Sciatic nerve (tissue), 2 donors: ENCODE measurements around the gene GBP2. TPM values are rescaled to one million over a fixed set of nuclear protein-coding genes. Genes with fewer than 3 reads are reported as not detected.
"Not testable (repeated sequence)": the region's sequence is repeated elsewhere in the genome, so short reads cannot be mapped to it uniquely, and the experiment has no call there.

Source experiments
- ATAC-seq: fragments of 200-7000 bp; cut with Tn5 transposase; one replicate; pipeline ENCODE4 v1.9.1; 2020; ENCODE audit warnings: mild to moderate bottlenecking, moderate library complexity
- DNase-seq: peaks from one replicate; pipeline ENCODE4 v3.0.0-alpha.2; 2020; ENCODE audit warnings: low spot score
- intact Hi-C: fragments of 100-400 bp; cut with DNase I; formaldehyde crosslinking; loops from one replicate; pipeline ENCODE4 v1.14.2; 2022
- total RNA-seq: library from RNA; stranded (reverse); fragmentation: NEBNext Ultra II Directional; extraction: Animal tissue kit (Norgen Biotek cat#: 25700); gene quantifications from one replicate; pipeline ENCODE4 v1.2.1, GENCODE V29; 2021
- donor health status: DM: no; HTN: no; CAD: no.
- donor health status: DM: no; HTN: no; CAD: no.

Gene GBP2
- total RNA-seq, 1 donor from 2014 or later = 80.0 TPM

- intact Hi-C loops, ATAC-seq: not testable (repeated sequence)
These were observed 45.8 kb downstream of the GBP2 start for GRCh38 chr1:89080068-89080467.

GRCh38 chr1:89072466-89073065, 53.3 kb downstream of the GBP2 start:
- intact Hi-C loops, ATAC-seq, DNase-seq: not testable (repeated sequence)

More at GRCh38 chr1:89080068-89080467, 45.8 kb downstream of the GBP2 start:
- not testable (repeated sequence) for DNase-seq

GRCh38 chr1:89070509-89070908, 55.4 kb downstream of the GBP2 start:
- intact Hi-C loops = no loop called here
- DNase-seq (no peak), ATAC-seq (peak; percentile 53)

- DNase-seq (no peak), ATAC-seq (peak; percentile 12)
- intact Hi-C loops = no loop called here
These were observed 56.0 kb downstream of the GBP2 start for GRCh38 chr1:89069951-89070350.

GRCh38 chr1:89068291-89068690, 57.6 kb downstream of the GBP2 start:
- intact Hi-C loops = no loop called here
- DNase-seq (no peak), ATAC-seq (no peak)

- ATAC-seq = peak; percentile 95
- no peak for DNase-seq
- intact Hi-C loops = no loop called here
These were observed 60.6 kb downstream of the GBP2 start, which contains the start of gene GBP1 for GRCh38 chr1:89065079-89065868. GBP1 (minus strand) TSS chr1:89065208; CDS start chr1:89063234, 1,974 bp downstream.

GRCh38 chr1:89064632-89065031, 61.3 kb downstream of the GBP2 start:
- ATAC-seq (peak; percentile 72), DNase-seq (no peak)
- intact Hi-C loops = no loop called here

- intact Hi-C loops = no loop called here
- DNase-seq = no peak
- ATAC-seq = no peak
These were observed 62.8 kb downstream of the GBP2 start for GRCh38 chr1:89063094-89063493.

- DNase-seq = no peak
- intact Hi-C loops = no loop called here
- ATAC-seq = no peak
These were observed 65.8 kb downstream of the GBP2 start for GRCh38 chr1:89060091-89060490.

Other genes starting within 250 kb of the GBP2 start
- gene GTF2B, start 234.5 kb downstream of the GBP2 start, total RNA-seq = 21.8 TPM
- 34.2 TPM for gene KYAT3, start 133.5 kb downstream of the GBP2 start, total RNA-seq
- gene RBMXL1, start 133.5 kb downstream of the GBP2 start, total RNA-seq = 25.6 TPM
- gene GBP3, start 103.2 kb downstream of the GBP2 start, total RNA-seq = 25.9 TPM
- gene GBP1, start 60.9 kb downstream of the GBP2 start, total RNA-seq = 38.4 TPM
- 0.13 TPM for gene GBP7, start 49.9 kb upstream of the GBP2 start, total RNA-seq
- gene GBP4, start 72.8 kb upstream of the GBP2 start, total RNA-seq = 19.4 TPM
- gene GBP5, start 146.7 kb upstream of the GBP2 start, total RNA-seq = 6.4 TPM
- not detected for gene GBP6, start 237.9 kb upstream of the GBP2 start, total RNA-seq